ENCODE results near the gene IRF1.

IRF1 gene

GRCh38 chr5:132464156-132464939 is 26.2 kb downstream of the IRF1 start:
- H3K4me3 ChIP-seq (ENCODE audit: low read depth, low read length): no peak overlapping the region
- no peak for TF ChIP-seq CTCF (IDR thresholded peaks at IDR 0.05; ENCODE audit: low read depth, low read length, missing control alignments)
- no peak for DNase-seq (ENCODE audit: low read depth)

- no peak for DNase-seq (ENCODE audit: low read depth)
- no peak overlapping the region for H3K4me3 ChIP-seq (ENCODE audit: low read depth, low read length)
- no peak for TF ChIP-seq CTCF (IDR thresholded peaks at IDR 0.05; ENCODE audit: low read depth, low read length, missing control alignments)
These were observed 26.8 kb downstream of the IRF1 start for GRCh38 chr5:132463811-132464155.

GRCh38 chr5:132462856-132463745 is 27.5 kb downstream of the IRF1 start:
- H3K4me3 ChIP-seq (ENCODE audit: low read depth, low read length): no peak overlapping the region
- TF ChIP-seq CTCF (IDR thresholded peaks at IDR 0.05; ENCODE audit: low read depth, low read length, missing control alignments): no peak
- DNase-seq (ENCODE audit: low read depth): no peak

GRCh38 chr5:132462333-132462732 is 28.2 kb downstream of the IRF1 start:
- DNase-seq (ENCODE audit: low read depth): no peak
- no peak overlapping the region for H3K4me3 ChIP-seq (ENCODE audit: low read depth, low read length)
- no peak for TF ChIP-seq CTCF (IDR thresholded peaks at IDR 0.05; ENCODE audit: low read depth, low read length, missing control alignments)

- no peak overlapping the region for H3K4me3 ChIP-seq (ENCODE audit: low read depth, low read length)
- TF ChIP-seq CTCF (IDR thresholded peaks at IDR 0.05; ENCODE audit: low read depth, low read length, missing control alignments): no peak
- DNase-seq (ENCODE audit: low read depth): no peak
These were observed 29.0 kb downstream of the IRF1 start for GRCh38 chr5:132461569-132462070.

GRCh38 chr5:132460846-132461568 is 29.6 kb downstream of the IRF1 start:
- TF ChIP-seq CTCF (IDR thresholded peaks at IDR 0.05; ENCODE audit: low read depth, low read length, missing control alignments): no peak
- H3K4me3 ChIP-seq (ENCODE audit: low read depth, low read length): no peak overlapping the region
- DNase-seq (ENCODE audit: low read depth): no peak

Measured in GM12864 (cell line).